ENCODE data around the gene MSANTD2.

DNA sequence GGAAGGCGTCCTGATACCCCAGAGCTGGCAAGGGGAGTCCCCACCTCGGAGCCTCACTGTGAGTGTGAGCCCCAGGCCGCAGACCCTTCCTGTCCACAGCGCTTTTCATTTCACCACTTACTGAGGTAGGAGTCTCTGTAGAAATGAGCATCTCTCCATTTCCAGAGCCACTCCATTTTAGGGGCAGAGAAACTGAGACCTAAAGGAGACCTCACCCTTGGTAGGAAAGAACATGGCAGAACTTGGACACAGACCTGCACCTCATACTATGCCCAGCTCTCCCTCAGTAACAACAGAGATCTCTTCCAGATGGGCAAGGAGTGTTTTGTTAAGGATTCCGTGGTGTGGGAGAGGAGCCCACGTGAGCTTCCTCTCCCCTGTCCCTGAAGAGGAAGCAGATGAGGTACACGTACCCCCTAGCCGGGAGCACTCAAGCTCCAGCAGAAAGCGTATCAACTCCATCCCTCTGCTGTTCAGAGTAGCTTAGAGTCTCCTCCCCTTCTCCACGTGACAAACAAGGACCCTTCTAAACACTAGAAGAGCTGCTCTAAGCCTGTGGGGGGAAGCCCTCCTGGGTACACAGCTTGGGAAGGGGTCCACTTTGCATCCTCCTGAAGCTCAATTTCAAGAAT lies 47.6 kb downstream of the MSANTD2 start:
- no peak for TF ChIP-seq RARB (CRISPR knock-in tag; IDR thresholded peaks at IDR 0.05)
- TF ChIP-seq CSDC2 (CRISPR knock-in tag; IDR thresholded peaks at IDR 0.05): no peak
- TF ChIP-seq GLIS3 (CRISPR knock-in tag; IDR thresholded peaks at IDR 0.05): no peak

Measured in SK-N-SH treated with all-trans-retinoic acid at 6 μM for 48 hours (cell line).